DND-41 (cell line): ENCODE results near the gene THAP12.
"Not testable (repeated sequence)": the region's sequence is repeated elsewhere in the genome, so short reads cannot be mapped to it uniquely, and the experiment has no call there.

Experiments used
- ATAC-seq: fragments of 200-7000 bp; cut with Tn5 transposase; 3 replicates; pipeline ENCODE4 v1.9.1; 2021; ENCODE audit warnings: low read depth; ENCODE audit not compliant: insufficient read depth
- DNase-seq: peaks from one replicate; pipeline ENCODE4 v3.0.0-alpha.2; 2020
- H2AFZ ChIP-seq: 2 replicates; pipeline ENCODE4 v1.6.0; 2012; ENCODE audit warnings: low read depth, low read length
- H3K27ac ChIP-seq: 2 replicates; pipeline ENCODE4 v1.5.1; 2012; ENCODE audit warnings: low read length, inconsistent platforms
- H3K27me3 ChIP-seq: fragments of 200-600 bp; sonication (generic); 2 replicates; pipeline ENCODE4 v1.6.0; 2012; ENCODE audit warnings: low read length, mild to moderate bottlenecking, inconsistent platforms; ENCODE audit not compliant: insufficient read depth, poor library complexity
- H3K36me3 ChIP-seq: 2 replicates; pipeline ENCODE4 v1.5.1; 2012; ENCODE audit warnings: low read length, inconsistent platforms; ENCODE audit not compliant: insufficient read depth
- H3K4me1 ChIP-seq: 2 replicates; pipeline ENCODE4 v1.5.1; 2012; ENCODE audit warnings: mild to moderate bottlenecking, low read length; ENCODE audit not compliant: insufficient read depth
- H3K4me2 ChIP-seq: 2 replicates; pipeline ENCODE4 v1.6.0; 2012; ENCODE audit warnings: mild to moderate bottlenecking, moderate library complexity, low read length, inconsistent platforms; ENCODE audit not compliant: insufficient read depth
- H3K4me3 ChIP-seq, 2 experiments: fragments of 200-600 bp in 1 of 2; shearing (Covaris generic) in 1 of 2; 2 replicates each; pipeline ENCODE4 v1.5.1; 2012 to 2016; ENCODE audit warnings: inconsistent platforms in 2 of 2, low read length in 2 of 2, mild to moderate bottlenecking in 2 of 2, low read depth in 1 of 2, moderate library complexity in 1 of 2
- H3K79me2 ChIP-seq: 2 replicates; pipeline ENCODE4 v1.6.0; 2012; ENCODE audit warnings: low read length, inconsistent platforms; ENCODE audit not compliant: insufficient read depth
- H3K9ac ChIP-seq: 2 replicates; pipeline ENCODE4 v1.6.0; 2012; ENCODE audit warnings: low read depth, mild to moderate bottlenecking, inconsistent platforms, low read length, moderate library complexity
- H3K9me3 ChIP-seq: 2 replicates; pipeline ENCODE4 v1.5.1; 2012; ENCODE audit warnings: low read length, moderate library complexity, mild to moderate bottlenecking, inconsistent platforms; ENCODE audit not compliant: insufficient read depth, severe bottlenecking
- H4K20me1 ChIP-seq: 2 replicates; pipeline ENCODE4 v1.6.0; 2012; ENCODE audit warnings: low read length; ENCODE audit not compliant: insufficient read depth
- EZH2 ChIP-seq: IDR thresholded peaks from 3 replicates; pipeline ENCODE4 v1.6.1; 2012; ENCODE audit warnings: borderline replicate concordance, low read depth, mild to moderate bottlenecking, moderate library complexity, low read length, inconsistent platforms; ENCODE audit not compliant: severe bottlenecking
- TF ChIP-seq, protein P1 (sequence below): IDR thresholded peaks from 2 replicates; pipeline ENCODE4 v1.5.1; 2012; ENCODE audit warnings: borderline replicate concordance, low read length, moderate library complexity, mild to moderate bottlenecking; ENCODE audit not compliant: poor library complexity, severe bottlenecking; ENCODE audit errors: extremely low read depth

Gene THAP12

DNA sequence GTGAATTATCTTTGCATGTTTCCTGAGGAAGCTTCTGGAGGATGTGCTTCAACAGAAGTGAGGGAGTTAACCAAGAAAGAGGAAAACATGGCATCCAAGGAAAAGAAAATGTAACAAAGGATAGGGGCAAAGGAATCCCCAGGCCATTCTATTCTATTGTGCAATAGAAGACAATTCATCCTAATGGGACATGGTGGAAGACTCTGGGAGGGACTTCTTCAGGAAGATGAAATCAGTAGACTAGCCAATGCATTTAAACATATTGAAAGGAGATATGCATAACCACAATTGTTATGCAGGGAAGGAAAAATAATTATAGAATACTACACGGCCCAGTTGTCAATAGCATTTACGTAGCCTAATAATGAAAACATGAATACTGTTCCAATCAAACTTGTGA lies 55.7 kb downstream of the THAP12 start:
- Histone ChIP-seq H3K27me3 (peaks cover 29% of the 10 kb centered on the region), H3K9me3 (no peaks in the 10 kb centered on the region), H3K79me2 (no peaks in the 10 kb centered on the region), H3K4me1 (no peaks in the 10 kb centered on the region), H3K27ac (no peak overlapping the region), H3K9ac (no peak overlapping the region), H3K4me3 (no peak overlapping the region), H2AFZ (no peak overlapping the region), H3K36me3 (no peaks in the 10 kb centered on the region), H4K20me1 (no peaks in the 10 kb centered on the region), H3K4me2 (no peak overlapping the region)
- no peak for DNase-seq
- no peak for ATAC-seq
- TF ChIP-seq, protein P1, sequence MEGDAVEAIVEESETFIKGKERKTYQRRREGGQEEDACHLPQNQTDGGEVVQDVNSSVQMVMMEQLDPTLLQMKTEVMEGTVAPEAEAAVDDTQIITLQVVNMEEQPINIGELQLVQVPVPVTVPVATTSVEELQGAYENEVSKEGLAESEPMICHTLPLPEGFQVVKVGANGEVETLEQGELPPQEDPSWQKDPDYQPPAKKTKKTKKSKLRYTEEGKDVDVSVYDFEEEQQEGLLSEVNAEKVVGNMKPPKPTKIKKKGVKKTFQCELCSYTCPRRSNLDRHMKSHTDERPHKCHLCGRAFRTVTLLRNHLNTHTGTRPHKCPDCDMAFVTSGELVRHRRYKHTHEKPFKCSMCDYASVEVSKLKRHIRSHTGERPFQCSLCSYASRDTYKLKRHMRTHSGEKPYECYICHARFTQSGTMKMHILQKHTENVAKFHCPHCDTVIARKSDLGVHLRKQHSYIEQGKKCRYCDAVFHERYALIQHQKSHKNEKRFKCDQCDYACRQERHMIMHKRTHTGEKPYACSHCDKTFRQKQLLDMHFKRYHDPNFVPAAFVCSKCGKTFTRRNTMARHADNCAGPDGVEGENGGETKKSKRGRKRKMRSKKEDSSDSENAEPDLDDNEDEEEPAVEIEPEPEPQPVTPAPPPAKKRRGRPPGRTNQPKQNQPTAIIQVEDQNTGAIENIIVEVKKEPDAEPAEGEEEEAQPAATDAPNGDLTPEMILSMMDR: no peak
- TF ChIP-seq EZH2: no peak

DNA sequence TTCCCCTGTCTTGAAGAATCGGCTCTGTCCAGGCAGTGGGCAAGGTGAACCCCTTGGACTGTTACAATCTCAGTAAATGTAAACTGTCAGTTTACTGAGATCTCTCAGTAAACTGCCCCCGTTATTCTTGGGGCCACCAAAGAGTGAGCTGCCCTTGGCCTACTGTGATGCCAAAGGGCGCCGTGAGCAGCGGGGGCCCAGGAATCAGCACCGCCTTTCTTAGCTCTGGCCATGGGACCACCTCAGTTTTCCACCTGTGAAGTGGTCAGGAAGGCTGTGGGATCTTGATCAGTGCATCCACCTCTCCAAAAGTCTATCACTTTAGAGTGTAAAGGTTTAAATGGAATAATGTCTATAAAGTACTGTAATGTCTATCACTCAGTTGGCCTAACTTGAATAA lies 57.1 kb downstream of the THAP12 start:
- ATAC-seq (no peak), DNase-seq (no peak)
- Histone ChIP-seq H3K4me2 (no peak overlapping the region), H3K36me3 (no peaks in the 10 kb centered on the region), H2AFZ (no peak overlapping the region), H3K4me3 (no peak overlapping the region), H3K27ac (no peak overlapping the region), H3K27me3 (peaks cover 31% of the 10 kb centered on the region), H3K9me3 (no peaks in the 10 kb centered on the region), H3K4me1 (no peaks in the 10 kb centered on the region), H4K20me1 (no peaks in the 10 kb centered on the region), H3K79me2 (no peaks in the 10 kb centered on the region), H3K9ac (no peak overlapping the region)
- TF ChIP-seq, protein P1: no peak
- TF ChIP-seq EZH2: no peak

DNA sequence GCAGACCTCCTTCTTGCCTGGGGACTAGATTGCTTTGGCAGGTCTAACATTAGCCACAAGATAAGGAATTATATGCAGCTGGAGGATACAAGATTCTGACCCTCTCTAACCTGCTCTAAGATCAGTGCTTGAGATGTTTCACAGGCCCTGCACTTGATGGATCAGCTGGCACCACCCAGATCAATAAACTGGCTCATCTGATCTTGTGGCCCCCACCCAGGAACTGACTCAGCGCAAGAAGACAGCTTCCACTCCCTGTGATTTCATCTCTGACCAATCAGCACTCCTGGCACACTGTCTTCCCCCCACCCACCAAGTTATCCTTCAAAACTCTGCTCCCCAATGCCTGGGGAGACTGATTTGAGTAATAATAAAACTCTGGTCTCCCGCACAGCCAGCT lies 57.6 kb downstream of the THAP12 start:
- H4K20me1 ChIP-seq, H3K4me2 ChIP-seq, H3K9ac ChIP-seq, ATAC-seq, H3K79me2 ChIP-seq, H3K27ac ChIP-seq, DNase-seq, H3K4me3 ChIP-seq, H2AFZ ChIP-seq, H3K9me3 ChIP-seq, H3K36me3 ChIP-seq, H3K4me1 ChIP-seq: not testable (repeated sequence)
- H3K27me3 ChIP-seq: peaks cover 31% of the 10 kb centered on the region

DNA sequence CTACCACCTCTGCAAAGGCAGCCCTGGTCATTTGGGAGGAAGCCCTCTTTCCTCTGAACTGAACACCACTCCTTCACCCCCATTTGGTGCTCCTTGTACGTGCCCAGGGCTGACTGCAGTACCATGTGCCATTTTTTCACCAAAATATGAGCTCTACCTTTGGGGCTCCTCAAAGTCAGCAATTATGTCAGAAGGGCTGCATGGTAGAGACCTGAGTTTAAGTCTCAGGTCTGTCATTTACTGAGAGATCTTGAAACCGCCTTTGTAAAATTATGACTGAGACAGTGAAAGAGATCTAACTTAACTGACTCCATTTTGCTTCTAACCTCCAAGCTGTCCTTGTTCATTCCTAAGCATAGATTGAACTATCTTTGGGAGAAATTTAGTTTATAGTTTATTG lies 58.0 kb downstream of the THAP12 start:
- no peak for ATAC-seq
- Histone ChIP-seq H4K20me1 (no peaks in the 10 kb centered on the region), H3K79me2 (no peaks in the 10 kb centered on the region), H2AFZ (no peak overlapping the region), H3K4me3 (no peak overlapping the region), H3K27me3 (peaks cover 31% of the 10 kb centered on the region), H3K9me3 (no peaks in the 10 kb centered on the region), H3K4me2 (no peak overlapping the region), H3K36me3 (no peaks in the 10 kb centered on the region), H3K9ac (no peak overlapping the region), H3K4me1 (no peaks in the 10 kb centered on the region), H3K27ac (no peak overlapping the region)
- no peak for DNase-seq
- no peak for TF ChIP-seq EZH2
- TF ChIP-seq, protein P1: no peak
